ENCODE measurements around the gene TMEM30A. TPM values are rescaled to one million over a fixed set of nuclear protein-coding genes. Genes with fewer than 3 reads are reported as not detected.

The TMEM30A gene
- total RNA-seq (2014; rRNA removed; shearing (Covaris generic)), result 16.4 and 18.2 TPM in 2 replicates
- total RNA-seq (2022), result 31.2 and 32.1 TPM in 2 replicates
- percentile 85 among the genes with signal in this experiment for Bru-seq, nascent RNA
- percentile 91 among the genes with signal in this experiment for BruChase-seq, experiment 1, labeled RNA remaining after a 6-hour chase
- percentile 93 among the genes with signal in this experiment for BruChase-seq, experiment 2, labeled RNA remaining after a 2-hour chase
- long read RNA-seq, full-length matches to known transcripts, result 107 of 126 reads
- long read RNA-seq, partial matches to known transcripts, result 2 of 126 reads
- long read RNA-seq, other reads (novel, unspliced or antisense), result 17 of 126 reads

GRCh38 chr6:75284632-75285282 is at the start of gene TMEM30A:
TMEM30A (minus strand) TSS chr6:75284792; CDS start chr6:75284638, 154 bp downstream.
- Histone ChIP-seq H4K20me1 (ENCODE audit: insufficient read depth, low read length) (peaks cover 22% of the 10 kb centered on the region), H3K9me3 (ENCODE audit: low read length) (no peaks in the 10 kb centered on the region), H3K4me2 (ENCODE audit: low read length) (peak within 1 kb of the TSS; percentile 98), H3K79me2 (ENCODE audit: insufficient read depth, low read depth, low read length) (peaks cover 82% of the 10 kb centered on the region), H3K27ac (ENCODE audit: low read depth, low read length, poor library complexity, severe bottlenecking) (peak within 1 kb of the TSS; percentile 82), H3K9me2 (ENCODE audit: insufficient read depth, low read length) (no peaks in the 10 kb centered on the region), H3K4me3 (ENCODE audit: low read depth, low read length, poor library complexity, severe bottlenecking) (peak within 1 kb of the TSS; percentile 94), H3K4me1 (ENCODE audit: insufficient read depth, low read length, poor library complexity, severe bottlenecking) (peaks cover 42% of the 10 kb centered on the region), H3K36me3 (ENCODE audit: insufficient read depth, low read length) (no peaks in the 10 kb centered on the region), H2AFZ (ENCODE audit: low read length) (peak within 1 kb of the TSS; percentile 95)
- ChIA-PET CTCF (ENCODE audit: unreplicated experiment) (interaction anchor here (1.0 kb wide), 1 partner anchor 10 kb away, joined by 3 read pairs; no protein-coding TSS in a partner anchor), POLR2A (interaction anchor here (0.6 to 3.8 kb wide), 5 partner anchors 10 to 318 kb away, joined by 3 to 36 read pairs (median 4); partner anchors contain the start of gene COX7A2)
- DNase-seq (ENCODE audit: low spot score), result peak; percentile 98
- BruUV-seq (replicated peaks), result no TSS peak
- TF ChIP-seq EZH2phosphoT487 (IDR thresholded peaks at IDR 0.05; ENCODE audit: borderline replicate concordance, low read depth, low read length), result no peak
- no peak for TF ChIP-seq CTCF (conservative IDR thresholded peaks at IDR 0.05; ENCODE audit: low read length)
- intact Hi-C loops (cut with micrococcal nuclease; ENCODE audit: unreplicated experiment), result loop anchor here (1.0 to 5.0 kb wide), 4 partner anchors 41 to 1762 kb away; partner anchors contain the start of genes COX7A2, EEF1A1, SENP6 and SLC17A5

- Histone ChIP-seq H3K9me2 (ENCODE audit: insufficient read depth, low read length) (no peaks in the 10 kb centered on the region), H3K4me1 (ENCODE audit: insufficient read depth, low read length, poor library complexity, severe bottlenecking) (no peaks in the 10 kb centered on the region), H2AFZ (ENCODE audit: low read length) (no peak overlapping the region), H3K4me3 (ENCODE audit: low read depth, low read length, poor library complexity, severe bottlenecking) (no peak overlapping the region), H3K9me3 (ENCODE audit: low read length) (no peaks in the 10 kb centered on the region), H3K27ac (ENCODE audit: low read depth, low read length, poor library complexity, severe bottlenecking) (no peak overlapping the region), H3K79me2 (ENCODE audit: insufficient read depth, low read depth, low read length) (no peaks in the 10 kb centered on the region), H4K20me1 (ENCODE audit: insufficient read depth, low read length) (no peaks in the 10 kb centered on the region), H3K36me3 (ENCODE audit: insufficient read depth, low read length) (no peaks in the 10 kb centered on the region), H3K4me2 (ENCODE audit: low read length) (no peak overlapping the region)
- TF ChIP-seq CTCF (conservative IDR thresholded peaks at IDR 0.05; ENCODE audit: low read length), result no peak
- no peak for TF ChIP-seq EZH2phosphoT487 (IDR thresholded peaks at IDR 0.05; ENCODE audit: borderline replicate concordance, low read depth, low read length)
- no TSS peak for BruUV-seq (replicated peaks)
- POLR2A ChIA-PET, result interaction anchor here (0.8 to 2.1 kb wide), 3 partner anchors 13 to 127 kb away, joined by 3 to 6 read pairs (median 3); no protein-coding TSS in a partner anchor
- intact Hi-C loops (cut with micrococcal nuclease; ENCODE audit: unreplicated experiment), result no loop called here
- no peak for DNase-seq (ENCODE audit: low spot score)
- CTCF ChIA-PET (ENCODE audit: unreplicated experiment), result no interaction called here
These were observed 49.1 kb upstream of the TMEM30A start for GRCh38 chr6:75333676-75334200.

All from OCI-LY7 (cell line).